Breast epithelium (tissue), 3 donors: ENCODE measurements around the gene OOSP4A.

ENCODE experiments used
- POLR2A ChIP-seq: fragments of 450-650 bp; IDR thresholded peaks from one replicate; pipeline ENCODE4 v1.6.1; 2016; ENCODE audit warnings: antibody characterized with exemption, mild to moderate bottlenecking, moderate library complexity
- TF ChIP-seq, protein P1 (sequence below), 3 donors: fragments of 450-650 bp; IDR thresholded peaks; one replicate each; pipeline ENCODE4 v1.5.1; 2016 to 2017; ENCODE audit warnings: antibody characterized with exemption in 3 of 3, mild to moderate bottlenecking in 3 of 3, moderate library complexity in 3 of 3

DNA sequence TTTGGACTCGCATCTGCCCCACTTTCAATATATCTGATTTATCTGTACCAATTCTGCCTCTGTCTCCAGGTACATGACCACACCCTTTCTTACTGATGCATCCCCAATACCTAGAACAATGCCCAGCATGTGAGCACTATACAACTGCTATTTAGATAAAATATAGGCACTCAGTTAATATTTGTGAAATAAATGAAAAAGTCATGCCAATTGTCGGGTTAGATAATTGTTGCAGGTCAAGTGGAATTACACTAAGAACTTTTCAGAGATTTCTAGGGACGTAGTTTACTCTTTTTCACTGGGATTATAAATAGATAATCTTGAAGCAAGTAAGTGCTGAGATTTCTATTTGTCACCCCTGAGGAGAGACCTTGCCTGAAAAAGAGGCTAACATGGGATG lies 20.5 kb downstream of the OOSP4A start:
- TF ChIP-seq POLR2A, result no peak
- TF ChIP-seq, protein P1, sequence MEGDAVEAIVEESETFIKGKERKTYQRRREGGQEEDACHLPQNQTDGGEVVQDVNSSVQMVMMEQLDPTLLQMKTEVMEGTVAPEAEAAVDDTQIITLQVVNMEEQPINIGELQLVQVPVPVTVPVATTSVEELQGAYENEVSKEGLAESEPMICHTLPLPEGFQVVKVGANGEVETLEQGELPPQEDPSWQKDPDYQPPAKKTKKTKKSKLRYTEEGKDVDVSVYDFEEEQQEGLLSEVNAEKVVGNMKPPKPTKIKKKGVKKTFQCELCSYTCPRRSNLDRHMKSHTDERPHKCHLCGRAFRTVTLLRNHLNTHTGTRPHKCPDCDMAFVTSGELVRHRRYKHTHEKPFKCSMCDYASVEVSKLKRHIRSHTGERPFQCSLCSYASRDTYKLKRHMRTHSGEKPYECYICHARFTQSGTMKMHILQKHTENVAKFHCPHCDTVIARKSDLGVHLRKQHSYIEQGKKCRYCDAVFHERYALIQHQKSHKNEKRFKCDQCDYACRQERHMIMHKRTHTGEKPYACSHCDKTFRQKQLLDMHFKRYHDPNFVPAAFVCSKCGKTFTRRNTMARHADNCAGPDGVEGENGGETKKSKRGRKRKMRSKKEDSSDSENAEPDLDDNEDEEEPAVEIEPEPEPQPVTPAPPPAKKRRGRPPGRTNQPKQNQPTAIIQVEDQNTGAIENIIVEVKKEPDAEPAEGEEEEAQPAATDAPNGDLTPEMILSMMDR (IDR thresholded peaks at IDR 0.05), result no peak
